NCI-H226 (cell line): ENCODE results near the gene RAB11FIP5.
A peak's percentile ranks its signal among the peaks of the same experiment; 100 is the strongest.

Experiments used
- DNase-seq: peaks from one replicate; pipeline ENCODE4 v3.0.0-alpha.2; 2015

The RAB11FIP5 gene

GRCh38 chr2:73033142-73033765, 79.5 kb downstream of the RAB11FIP5 start:
- peak; percentile 8 for DNase-seq

DNA sequence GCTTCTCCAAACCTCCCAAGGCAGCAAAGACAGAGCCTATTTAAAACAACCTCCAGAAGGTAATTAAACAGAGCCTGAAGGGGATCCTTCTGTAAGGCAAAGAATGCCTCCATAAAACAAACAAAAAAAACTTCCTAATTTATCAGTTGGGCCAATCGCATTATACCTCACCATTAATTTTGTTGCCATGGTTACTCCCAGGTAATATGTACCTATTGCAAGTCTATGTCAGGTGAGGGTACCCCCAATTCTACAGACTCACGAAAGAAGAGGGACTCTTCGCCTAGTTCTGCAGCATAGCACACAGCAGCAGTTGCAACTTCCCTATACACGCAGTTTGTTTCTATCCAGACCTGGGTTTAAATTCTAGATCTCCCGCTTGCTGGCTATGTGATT, 80.0 kb downstream of the RAB11FIP5 start:
- DNase-seq: no peak

DNA sequence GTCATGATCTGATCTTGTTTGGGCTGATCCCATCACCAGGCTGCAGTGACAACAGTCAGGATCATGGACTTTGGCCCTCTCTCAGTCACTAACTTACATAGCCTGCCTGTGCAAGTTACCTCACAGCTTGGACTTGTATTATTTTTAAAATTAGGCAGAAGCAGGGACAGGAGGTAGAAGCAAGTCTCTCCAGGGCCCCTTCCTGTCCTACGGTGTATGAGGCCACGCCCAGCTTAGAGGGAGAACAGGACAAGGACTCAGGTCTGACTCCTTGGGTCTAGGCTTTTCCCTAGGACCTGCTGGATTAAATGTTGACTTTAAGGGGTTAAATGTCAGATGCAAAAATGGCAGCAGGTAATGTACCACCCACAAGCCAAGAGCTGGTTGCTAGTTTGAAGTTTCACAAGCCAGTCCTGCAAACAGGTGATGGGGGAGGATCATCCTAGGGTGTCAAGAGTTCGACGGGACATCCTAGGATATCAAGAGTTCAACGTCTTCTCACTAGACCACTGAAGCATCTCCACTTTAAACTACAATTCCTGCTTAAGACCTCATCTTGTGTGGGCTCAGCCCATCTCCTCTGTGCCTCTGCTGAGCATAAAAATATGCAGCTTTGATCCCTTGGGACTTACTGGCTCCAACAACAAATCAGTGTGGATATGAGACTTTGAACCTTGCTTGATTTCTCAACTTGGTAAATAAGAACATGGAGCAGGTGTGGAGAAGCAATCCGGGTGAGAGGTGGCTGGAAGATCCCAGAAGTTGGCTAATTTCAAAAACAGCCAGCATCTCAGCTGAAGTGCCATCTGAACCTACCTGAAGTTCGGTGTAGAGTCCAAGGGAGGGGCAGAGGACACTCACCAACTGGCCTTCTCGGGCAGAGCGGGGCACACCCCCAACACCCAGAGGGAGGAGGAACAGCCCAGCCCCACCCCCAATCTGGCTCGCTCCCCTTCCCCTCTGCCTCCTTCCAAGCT, 80.7 kb downstream of the RAB11FIP5 start:
- no peak for DNase-seq

- DNase-seq: no peak
These were observed 81.6 kb downstream of the RAB11FIP5 start for GRCh38 chr2:73031095-73031678.

DNA sequence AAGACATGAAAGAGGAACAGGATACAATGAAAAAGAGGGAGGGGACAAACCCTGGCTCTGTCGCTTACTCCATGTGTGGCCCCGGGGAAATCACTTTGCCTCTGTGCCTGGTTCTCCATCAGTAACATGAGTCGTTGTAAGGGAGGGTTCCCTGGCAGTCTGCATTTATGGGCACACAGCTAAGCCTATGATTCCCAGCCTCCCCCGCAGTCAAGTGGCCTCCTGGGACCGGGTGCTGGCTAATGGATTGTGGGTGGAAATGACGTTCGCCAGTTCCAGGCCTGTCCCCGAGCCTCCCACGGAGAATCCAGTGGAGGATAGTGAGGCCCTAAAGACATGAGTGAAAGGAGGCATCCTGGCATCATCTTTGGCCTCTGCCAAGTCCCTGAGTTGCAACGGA, 83.9 kb downstream of the RAB11FIP5 start:
- DNase-seq: no peak

- DNase-seq: no peak
These were observed 85.4 kb downstream of the RAB11FIP5 start for GRCh38 chr2:73027340-73027739.

DNA sequence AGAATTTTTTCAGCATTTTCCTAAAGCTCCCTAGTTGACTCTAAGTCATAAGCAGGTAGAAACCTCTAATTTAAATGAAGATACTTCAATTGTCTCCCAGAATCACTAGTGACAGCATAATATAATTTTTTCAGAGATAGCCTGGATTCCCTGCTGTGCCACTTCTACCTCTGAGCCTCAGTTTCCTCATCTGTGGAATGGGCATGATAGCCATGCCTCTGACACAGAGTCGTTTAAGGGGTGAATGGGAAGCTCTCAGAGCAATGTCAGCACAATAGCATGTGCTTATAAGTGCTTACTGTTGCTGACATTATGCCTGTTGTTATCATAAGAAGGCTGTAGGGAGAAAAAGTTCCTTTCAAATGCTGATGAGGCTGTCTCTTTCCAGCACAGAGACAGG, 89.3 kb downstream of the RAB11FIP5 start:
- DNase-seq: no peak
